RWPE2 (cell line): ENCODE measurements around the gene LPO.
A peak's percentile ranks its signal among the peaks of the same experiment; 100 is the strongest.

Source experiments
- ATAC-seq: fragments of 200-7000 bp; cut with Tn5 transposase; 3 replicates; pipeline ENCODE4 v1.9.1; 2021; ENCODE audit warnings: low read depth
- DNase-seq: peaks from one replicate; pipeline ENCODE4 v3.0.0-alpha.2; 2020; ENCODE audit warnings: low spot score
- H3K27ac ChIP-seq: fragments of 450-650 bp; 2 replicates; pipeline ENCODE4 v1.5.1; 2017; ENCODE audit warnings: mild to moderate bottlenecking; ENCODE audit not compliant: poor library complexity, severe bottlenecking
- H3K27me3 ChIP-seq: fragments of 250-450 bp; sonication (Bioruptor Pico); 2 replicates; pipeline ENCODE4 v1.5.1; 2021; ENCODE audit warnings: mild to moderate bottlenecking, moderate library complexity; ENCODE audit not compliant: insufficient read depth, poor library complexity, severe bottlenecking
- H3K36me3 ChIP-seq: fragments of 250-450 bp; sonication (Bioruptor Pico); 2 replicates; pipeline ENCODE4 v1.5.1; 2020; ENCODE audit warnings: low read depth, mild to moderate bottlenecking, moderate library complexity
- H3K4me1 ChIP-seq: fragments of 250-450 bp; sonication (Bioruptor Pico); 2 replicates; pipeline ENCODE4 v1.5.1; 2021; ENCODE audit warnings: mild to moderate bottlenecking, moderate library complexity; ENCODE audit not compliant: insufficient read depth, poor library complexity, severe bottlenecking
- H3K4me3 ChIP-seq: fragments of 250-450 bp; sonication (Bioruptor Pico); 2 replicates; pipeline ENCODE4 v1.5.1; 2021; ENCODE audit warnings: mild to moderate bottlenecking, moderate library complexity; ENCODE audit not compliant: severe bottlenecking
- H3K9me3 ChIP-seq: fragments of 250-450 bp; sonication (Bioruptor Pico); 2 replicates; pipeline ENCODE4 v1.5.1; 2021; ENCODE audit warnings: mild to moderate bottlenecking, moderate library complexity; ENCODE audit not compliant: severe bottlenecking
- TF ChIP-seq, protein P1 (sequence below): fragments of 450-650 bp; IDR thresholded peaks from one replicate; pipeline ENCODE4 v1.5.1; 2017; ENCODE audit warnings: mild to moderate bottlenecking, moderate library complexity; ENCODE audit not compliant: poor library complexity, severe bottlenecking

The LPO gene

DNA sequence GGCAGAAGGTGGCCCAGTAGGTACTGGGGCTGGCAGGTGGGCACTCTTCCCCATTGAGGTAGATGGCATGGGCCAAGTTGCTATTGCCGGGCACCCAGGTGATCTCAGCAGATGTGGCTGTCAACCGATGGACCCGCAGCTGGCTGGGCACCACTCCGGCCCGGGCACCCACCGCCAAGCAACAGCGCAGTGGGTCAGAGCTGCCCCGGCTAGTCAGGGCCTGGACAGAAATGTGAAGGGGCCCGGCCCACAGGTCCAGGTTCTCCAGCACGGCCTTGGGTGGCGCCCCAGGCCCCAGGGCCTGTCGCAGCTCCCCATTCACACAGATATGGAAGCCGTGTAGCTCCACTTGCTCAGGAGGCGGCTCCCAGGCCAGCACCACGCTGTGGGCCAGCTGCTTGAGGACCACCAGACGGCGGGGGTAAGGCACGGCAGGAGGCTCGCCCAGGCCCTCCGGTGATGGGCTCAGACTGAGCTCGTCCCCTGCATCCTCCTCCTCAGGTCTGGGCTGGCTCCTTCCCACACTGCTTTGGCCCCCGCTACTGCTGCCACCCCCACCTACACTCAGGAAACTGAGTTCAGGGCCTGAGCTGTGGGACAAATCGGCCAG lies 73.7 kb downstream of the LPO start:
- ATAC-seq: no peak
- TF ChIP-seq, protein P1, sequence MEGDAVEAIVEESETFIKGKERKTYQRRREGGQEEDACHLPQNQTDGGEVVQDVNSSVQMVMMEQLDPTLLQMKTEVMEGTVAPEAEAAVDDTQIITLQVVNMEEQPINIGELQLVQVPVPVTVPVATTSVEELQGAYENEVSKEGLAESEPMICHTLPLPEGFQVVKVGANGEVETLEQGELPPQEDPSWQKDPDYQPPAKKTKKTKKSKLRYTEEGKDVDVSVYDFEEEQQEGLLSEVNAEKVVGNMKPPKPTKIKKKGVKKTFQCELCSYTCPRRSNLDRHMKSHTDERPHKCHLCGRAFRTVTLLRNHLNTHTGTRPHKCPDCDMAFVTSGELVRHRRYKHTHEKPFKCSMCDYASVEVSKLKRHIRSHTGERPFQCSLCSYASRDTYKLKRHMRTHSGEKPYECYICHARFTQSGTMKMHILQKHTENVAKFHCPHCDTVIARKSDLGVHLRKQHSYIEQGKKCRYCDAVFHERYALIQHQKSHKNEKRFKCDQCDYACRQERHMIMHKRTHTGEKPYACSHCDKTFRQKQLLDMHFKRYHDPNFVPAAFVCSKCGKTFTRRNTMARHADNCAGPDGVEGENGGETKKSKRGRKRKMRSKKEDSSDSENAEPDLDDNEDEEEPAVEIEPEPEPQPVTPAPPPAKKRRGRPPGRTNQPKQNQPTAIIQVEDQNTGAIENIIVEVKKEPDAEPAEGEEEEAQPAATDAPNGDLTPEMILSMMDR: no peak
- Histone ChIP-seq H3K4me1 (no peaks in the 10 kb centered on the region), H3K27me3 (no peaks in the 10 kb centered on the region), H3K27ac (no peak overlapping the region), H3K9me3 (no peaks in the 10 kb centered on the region), H3K36me3 (no peaks in the 10 kb centered on the region), H3K4me3 (no peak overlapping the region)
- DNase-seq: no peak

DNA sequence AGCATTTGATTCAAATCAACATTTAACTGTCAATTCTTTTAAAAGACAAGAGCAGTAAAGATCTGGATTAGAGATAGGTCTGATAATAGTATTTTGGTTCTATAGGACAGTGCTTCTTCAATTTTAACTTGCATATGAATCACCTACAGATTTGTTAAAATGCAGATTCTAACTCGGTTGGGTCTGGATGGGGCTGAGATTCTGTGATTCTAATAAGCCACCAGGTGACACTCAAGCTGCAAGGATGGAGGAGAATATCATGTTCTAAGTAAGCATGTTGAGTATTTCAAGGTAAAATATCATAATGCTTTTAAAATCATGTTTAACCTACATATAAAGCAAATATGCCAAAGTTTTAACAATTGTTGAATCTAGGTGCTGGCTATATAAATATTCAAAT lies 74.4 kb downstream of the LPO start:
- Histone ChIP-seq H3K4me3 (no peak overlapping the region), H3K27ac (no peak overlapping the region), H3K27me3 (no peaks in the 10 kb centered on the region), H3K9me3 (no peaks in the 10 kb centered on the region), H3K36me3 (no peaks in the 10 kb centered on the region), H3K4me1 (no peaks in the 10 kb centered on the region)
- TF ChIP-seq, protein P1: peak; percentile 23
- DNase-seq (no peak), ATAC-seq (no peak)

DNA sequence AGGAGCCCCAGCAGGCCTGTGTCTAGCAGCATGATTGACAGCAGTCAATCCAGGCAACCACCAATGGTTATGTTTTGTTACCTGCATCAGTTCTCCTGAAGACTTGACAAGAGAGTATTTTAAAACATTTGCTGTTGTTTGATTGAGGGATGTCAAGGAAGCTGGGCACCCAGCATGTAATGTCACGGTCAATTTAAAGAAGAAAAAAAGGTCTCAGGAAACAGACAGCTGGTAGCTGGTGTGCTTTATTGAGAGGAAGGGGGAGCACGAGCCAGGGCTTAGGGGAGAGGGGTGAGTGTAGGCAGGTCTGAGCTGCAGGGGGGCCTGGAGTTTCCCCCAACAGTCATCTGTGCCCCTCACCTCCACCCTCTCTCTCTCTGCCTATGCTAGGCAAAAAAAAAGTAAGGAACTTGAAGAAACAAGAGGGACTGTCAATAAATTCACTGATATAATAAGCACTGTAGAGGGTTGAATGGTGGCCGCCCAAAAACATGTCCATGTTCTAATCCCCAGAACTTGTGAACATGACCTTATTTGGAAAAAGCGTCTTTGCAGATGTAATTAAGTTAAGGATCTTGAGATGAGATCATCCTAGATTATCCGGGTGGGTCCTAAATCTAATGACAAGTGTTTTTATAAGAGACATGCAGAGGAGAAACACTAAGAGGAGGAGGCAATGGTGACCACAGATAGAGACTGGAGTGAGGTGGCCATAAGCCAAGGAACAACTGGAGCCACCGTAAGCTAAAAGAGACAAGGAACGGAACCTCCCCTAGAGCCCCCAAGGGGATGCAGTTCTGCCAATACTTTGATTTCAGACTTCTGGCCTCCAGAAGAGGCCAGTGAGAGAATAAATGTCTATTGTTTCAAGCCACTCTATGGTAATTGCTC lies 75.7 kb downstream of the LPO start:
- Histone ChIP-seq H3K27ac (no peak overlapping the region), H3K4me1 (no peaks in the 10 kb centered on the region), H3K4me3 (no peak overlapping the region), H3K9me3 (no peaks in the 10 kb centered on the region), H3K36me3 (no peaks in the 10 kb centered on the region), H3K27me3 (no peaks in the 10 kb centered on the region)
- TF ChIP-seq, protein P1: no peak
- DNase-seq (no peak), ATAC-seq (no peak)

DNA sequence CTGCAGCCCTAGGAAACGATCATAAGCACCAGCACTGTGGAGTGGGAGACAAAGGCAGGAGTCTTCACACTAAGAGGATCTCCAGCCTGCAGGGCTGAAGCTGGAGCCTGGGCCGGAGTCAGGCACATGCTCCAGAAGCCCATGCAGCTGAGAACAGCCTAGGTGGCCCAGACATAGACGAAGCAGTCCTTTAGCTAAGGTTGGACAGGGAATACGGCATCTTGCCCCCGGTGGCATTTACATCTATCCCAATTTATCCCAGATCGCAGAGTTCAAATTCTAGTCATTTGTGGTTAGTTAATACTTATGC lies 76.3 kb downstream of the LPO start:
- TF ChIP-seq, protein P1: no peak
- H3K9me3 ChIP-seq: no peaks in the 10 kb centered on the region
- ATAC-seq: no peak
- H3K4me3 ChIP-seq: no peak overlapping the region
- no peaks in the 10 kb centered on the region for H3K4me1 ChIP-seq
- H3K27ac ChIP-seq: no peak overlapping the region
- peak; percentile 42 for DNase-seq
- no peaks in the 10 kb centered on the region for H3K27me3 ChIP-seq
- H3K36me3 ChIP-seq: no peaks in the 10 kb centered on the region

DNA sequence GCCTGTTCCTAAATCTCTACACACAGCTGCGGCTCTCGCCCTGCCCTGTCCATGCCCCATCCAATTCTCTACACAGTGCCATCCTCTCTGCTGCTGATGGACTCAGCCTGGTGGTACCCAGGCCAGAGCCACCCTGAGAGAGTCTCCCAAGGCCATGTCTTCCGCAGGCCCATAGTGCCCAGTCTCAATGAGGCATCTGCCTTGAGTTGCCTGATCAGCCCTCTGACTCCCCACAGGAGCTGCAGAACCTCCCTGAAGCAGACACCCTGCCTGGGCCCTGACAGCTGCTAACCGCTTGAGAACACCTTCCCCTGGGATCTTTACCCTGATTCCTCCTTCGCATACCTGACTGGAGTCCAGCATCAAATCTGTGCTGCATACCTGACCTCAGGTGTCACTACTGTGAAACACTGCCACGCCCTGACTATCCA lies 76.9 kb downstream of the LPO start:
- DNase-seq (peak; percentile 44), ATAC-seq (0 out of 3 replicates have a peak, but pooled peaks have one; percentile 4)
- Histone ChIP-seq H3K27ac (no peak overlapping the region), H3K4me3 (no peak overlapping the region), H3K4me1 (no peaks in the 10 kb centered on the region), H3K27me3 (no peaks in the 10 kb centered on the region), H3K9me3 (no peaks in the 10 kb centered on the region), H3K36me3 (no peaks in the 10 kb centered on the region)
- TF ChIP-seq, protein P1: no peak
